ENCODE data around the gene RUBCN. TPM values are rescaled to one million over a fixed set of nuclear protein-coding genes. Genes with fewer than 3 reads are reported as not detected.

Gene RUBCN
- total and polyA plus RNA-seq, 10 of the 15 experiments (the other 5 are each of a cell fraction or from before 2014, with no cell fraction given) = 15.5 to 79.9 (median 40.4) TPM

- peaks cover 4 to 17% of the 10 kb centered on the region in 2 experiments for H3K36me3 ChIP-seq (ENCODE audit: control insufficient read depth in 2 of 2, insufficient read depth in 2 of 2, low read length in 1 of 2)
- no peaks in the 10 kb centered on the region for H4K20me1 ChIP-seq (ENCODE audit: control insufficient read depth, insufficient read depth)
- RAD21 ChIA-PET (ENCODE audit: unreplicated experiment) = no interaction called here
- no peak for DNase-seq (ENCODE audit: low read depth, low spot score)
- POLR2A ChIA-PET = interaction anchor here (0.7 kb wide), 1 partner anchor 48 kb away, joined by 3 read pairs; no protein-coding TSS in a partner anchor
- no peak for FAIRE-seq
- H2AFZ ChIP-seq (ENCODE audit: control insufficient read depth, low read depth, low read length) = no peak overlapping the region
- no peak for ATAC-seq
- CTCF ChIA-PET = interaction anchor here (1.6 kb wide), 1 partner anchor 28 kb away, joined by 3 read pairs; no protein-coding TSS in a partner anchor
- H3K79me2 ChIP-seq (ENCODE audit: control insufficient read depth, insufficient read depth, low read length) = peaks cover 83% of the 10 kb centered on the region
- no TSS peak for BruUV-seq (replicated peaks)
- WGBS (ENCODE audit: insufficient coverage, insufficient replicate concordance, low lambda C conversion rate, missing lambda C conversion rate) = 97% methylated on average over 10 of the region's 10 CpGs
- H3K4me2 ChIP-seq (ENCODE audit: control insufficient read depth, insufficient read depth) = no peak overlapping the region
- TF ChIP-seq BCLAF1 (IDR thresholded peaks at IDR 0.05) (no peak), SMAD1 (IDR thresholded peaks at IDR 0.05; ENCODE audit: low read depth, partially characterized antibody) (no peak), BCL11A (IDR thresholded peaks at IDR 0.05; ENCODE audit: low read depth, low read length) (no peak), FOS (IDR thresholded peaks at IDR 0.05; ENCODE audit: borderline replicate concordance, extremely low read depth, insufficient read length) (no peak), RCOR1 (conservative IDR thresholded peaks at IDR 0.05; ENCODE audit: low read depth, low read length) (no peak), RELA (IDR thresholded peaks at IDR 0.05; ENCODE audit: borderline replicate concordance, partially characterized antibody) (no peak), MTA2 (IDR thresholded peaks at IDR 0.05; ENCODE audit: low read depth) (no peak)
- peaks cover 21% of the 10 kb centered on the region for H3K4me1 ChIP-seq (ENCODE audit: control insufficient read depth, insufficient read depth, low read length)
- no peak overlapping the region for H3K9ac ChIP-seq (ENCODE audit: control insufficient read depth, insufficient read depth, low read length)
- in situ Hi-C loops (cut with MboI) (no loop called here), intact Hi-C loops (cut with micrococcal nuclease; ENCODE audit: unreplicated experiment) (no loop called here)
- H3K9me3 ChIP-seq (replicated peaks; ENCODE audit: control insufficient read depth, insufficient read depth, low read length) = peaks cover 12% of the 10 kb centered on the region
- H3K4me3 ChIP-seq = no peak overlapping the region
- SMC1A ChIA-PET (ENCODE audit: uncharacterized antibody, unreplicated experiment) = no interaction called here
- H3K27me3 ChIP-seq (replicated peaks in 1 of 2; ENCODE audit: control insufficient read depth in 2 of 2, insufficient read depth in 2 of 2, low read length in 1 of 2) = no peaks in the 10 kb centered on the region
- no peak overlapping the region for H3K27ac ChIP-seq (ENCODE audit: control insufficient read depth, insufficient read depth)
These were observed 16.0 kb downstream of the RUBCN start for GRCh38 chr3:197720694-197721093.

Measured in GM12878 (cell line).